ENCODE results near the gene FOXR1. TPM values are rescaled to one million over a fixed set of nuclear protein-coding genes. Genes with fewer than 3 reads are reported as not detected.

Gene FOXR1
- not detected in 2 replicates for polyA plus RNA-seq (2011; rRNA removed)
- not detected in 2 replicates for polyA minus RNA-seq (2011; rRNA and poly(A)+ RNA removed)

- no peaks in the 10 kb centered on the region for H3K36me3 ChIP-seq (ENCODE audit: control insufficient read depth, insufficient read depth, low read length)
- peaks cover 8% of the 10 kb centered on the region for H3K27me3 ChIP-seq (ENCODE audit: control insufficient read depth, insufficient read depth, low read length)
- TF ChIP-seq CTCF (IDR thresholded peaks at IDR 0.05; ENCODE audit: insufficient read depth, low read depth, low read length), result no peak
- no peak for DNase-seq (ENCODE audit: low read depth)
- ChIA-PET CTCF (interaction anchor here (0.7 kb wide), 1 partner anchor 15 kb away, joined by 4 read pairs; no protein-coding TSS in a partner anchor), POLR2A (interaction anchor here (0.5 kb wide), 2 partner anchors 10 to 63 kb away, joined by 3 to 9 read pairs; no protein-coding TSS in a partner anchor)
- H3K4me3 ChIP-seq (ENCODE audit: low read depth, low read length), result no peak within 1 kb of the TSS
Measured at GRCh38 chr11:118971646-118972045, at the start of gene FOXR1. TSS of gene FOXR1 (plus strand) at chr11:118971761. CDS start at chr11:118971932, 171 bp downstream.

- ChIA-PET CTCF (interaction anchor here (2.1 to 2.3 kb wide), 3 partner anchors 9 to 232 kb away, joined by 7 to 12 read pairs (median 7); partner anchors contain the start of gene DDX6), POLR2A (interaction anchor here (0.5 to 1.0 kb wide), 4 partner anchors 30 to 487 kb away, joined by 3 to 11 read pairs (median 4); no protein-coding TSS in a partner anchor)
- peak overlapping the region; percentile 99 for H3K4me3 ChIP-seq (ENCODE audit: low read depth, low read length)
- TF ChIP-seq CTCF (IDR thresholded peaks at IDR 0.05; ENCODE audit: insufficient read depth, low read depth, low read length), result no peak
- no peak for DNase-seq (ENCODE audit: low read depth)
- no peaks in the 10 kb centered on the region for H3K27me3 ChIP-seq (ENCODE audit: control insufficient read depth, insufficient read depth, low read length)
- 0 out of 2 replicates have a peak, but pooled peaks cover 2% of the 10 kb centered on the region for H3K36me3 ChIP-seq (ENCODE audit: control insufficient read depth, insufficient read depth, low read length)
Measured at GRCh38 chr11:118921929-118922744, 49.4 kb upstream of the FOXR1 start.

- ChIA-PET CTCF (interaction anchor here (0.6 to 2.3 kb wide), 4 partner anchors 8 to 233 kb away, joined by 3 to 12 read pairs (median 7); partner anchors contain the start of gene DDX6), POLR2A (interaction anchor here (0.5 to 1.0 kb wide), 4 partner anchors 31 to 488 kb away, joined by 3 to 11 read pairs (median 4); no protein-coding TSS in a partner anchor)
- no peaks in the 10 kb centered on the region for H3K27me3 ChIP-seq (ENCODE audit: control insufficient read depth, insufficient read depth, low read length)
- no peak for DNase-seq (ENCODE audit: low read depth)
- H3K4me3 ChIP-seq (ENCODE audit: low read depth, low read length), result peak overlapping the region; percentile 99
- H3K36me3 ChIP-seq (ENCODE audit: control insufficient read depth, insufficient read depth, low read length), result 0 out of 2 replicates have a peak, but pooled peaks cover 2% of the 10 kb centered on the region
- no peak for TF ChIP-seq CTCF (IDR thresholded peaks at IDR 0.05; ENCODE audit: insufficient read depth, low read depth, low read length)
Measured at GRCh38 chr11:118922745-118923627, 48.6 kb upstream of the FOXR1 start.

- TF ChIP-seq CTCF (IDR thresholded peaks at IDR 0.05; ENCODE audit: insufficient read depth, low read depth, low read length), result no peak
- ChIA-PET CTCF (interaction anchor here (1.8 to 2.4 kb wide), 4 partner anchors 7 to 234 kb away, joined by 6 to 12 read pairs (median 9); no protein-coding TSS in a partner anchor), POLR2A (no interaction called here)
- Histone ChIP-seq H3K36me3 (ENCODE audit: control insufficient read depth, insufficient read depth, low read length) (0 out of 2 replicates have a peak, but pooled peaks cover 2% of the 10 kb centered on the region), H3K4me3 (ENCODE audit: low read depth, low read length) (peak overlapping the region; percentile 99), H3K27me3 (ENCODE audit: control insufficient read depth, insufficient read depth, low read length) (no peaks in the 10 kb centered on the region)
- no peak for DNase-seq (ENCODE audit: low read depth)
Measured at GRCh38 chr11:118923721-118924587, 47.6 kb upstream of the FOXR1 start.

Data from BJ (cell line).